Measurements from ENCODE around the gene HIP1R. TPM values are rescaled to one million over a fixed set of nuclear protein-coding genes. Genes with fewer than 3 reads are reported as not detected.
"Not testable (repeated sequence)": the region's sequence is repeated elsewhere in the genome, so short reads cannot be mapped to it uniquely, and the experiment has no call there.

The HIP1R gene
- total RNA-seq, 1 donor from 2014 or later: 31.3 TPM

GRCh38 chr12:122872815-122873361 lies 37.6 kb downstream of the HIP1R start:
- Mint-ChIP-seq H3K4me3 (ENCODE audit: unreplicated experiment) (no peak overlapping the region), H3K27ac (ENCODE audit: unreplicated experiment) (peak overlapping the region; percentile 93), H3K27me3 (ENCODE audit: unreplicated experiment) (no peaks in the 10 kb centered on the region), H3K36me3 (ENCODE audit: unreplicated experiment) (peaks cover 15% of the 10 kb centered on the region), H3K9me3 (ENCODE audit: unreplicated experiment) (no peaks in the 10 kb centered on the region), H3K4me1 (ENCODE audit: unreplicated experiment) (peaks cover 66% of the 10 kb centered on the region)
- DNase-seq (ENCODE audit: extremely low spot score, unreplicated experiment): no peak
- TF ChIP-seq, protein P1, sequence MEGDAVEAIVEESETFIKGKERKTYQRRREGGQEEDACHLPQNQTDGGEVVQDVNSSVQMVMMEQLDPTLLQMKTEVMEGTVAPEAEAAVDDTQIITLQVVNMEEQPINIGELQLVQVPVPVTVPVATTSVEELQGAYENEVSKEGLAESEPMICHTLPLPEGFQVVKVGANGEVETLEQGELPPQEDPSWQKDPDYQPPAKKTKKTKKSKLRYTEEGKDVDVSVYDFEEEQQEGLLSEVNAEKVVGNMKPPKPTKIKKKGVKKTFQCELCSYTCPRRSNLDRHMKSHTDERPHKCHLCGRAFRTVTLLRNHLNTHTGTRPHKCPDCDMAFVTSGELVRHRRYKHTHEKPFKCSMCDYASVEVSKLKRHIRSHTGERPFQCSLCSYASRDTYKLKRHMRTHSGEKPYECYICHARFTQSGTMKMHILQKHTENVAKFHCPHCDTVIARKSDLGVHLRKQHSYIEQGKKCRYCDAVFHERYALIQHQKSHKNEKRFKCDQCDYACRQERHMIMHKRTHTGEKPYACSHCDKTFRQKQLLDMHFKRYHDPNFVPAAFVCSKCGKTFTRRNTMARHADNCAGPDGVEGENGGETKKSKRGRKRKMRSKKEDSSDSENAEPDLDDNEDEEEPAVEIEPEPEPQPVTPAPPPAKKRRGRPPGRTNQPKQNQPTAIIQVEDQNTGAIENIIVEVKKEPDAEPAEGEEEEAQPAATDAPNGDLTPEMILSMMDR (IDR thresholded peaks at IDR 0.05): no peak

- Mint-ChIP-seq H3K4me1 (ENCODE audit: unreplicated experiment) (peaks cover 69% of the 10 kb centered on the region), H3K4me3 (ENCODE audit: unreplicated experiment) (no peak overlapping the region), H3K36me3 (ENCODE audit: unreplicated experiment) (peaks cover 15% of the 10 kb centered on the region), H3K27me3 (ENCODE audit: unreplicated experiment) (no peaks in the 10 kb centered on the region), H3K9me3 (ENCODE audit: unreplicated experiment) (no peaks in the 10 kb centered on the region), H3K27ac (ENCODE audit: unreplicated experiment) (peak overlapping the region; percentile 93)
- TF ChIP-seq, protein P1 (IDR thresholded peaks at IDR 0.05): no peak
- DNase-seq (ENCODE audit: extremely low spot score, unreplicated experiment): no peak
Measured at GRCh38 chr12:122873540-122873939, 38.3 kb downstream of the HIP1R start.

DNA sequence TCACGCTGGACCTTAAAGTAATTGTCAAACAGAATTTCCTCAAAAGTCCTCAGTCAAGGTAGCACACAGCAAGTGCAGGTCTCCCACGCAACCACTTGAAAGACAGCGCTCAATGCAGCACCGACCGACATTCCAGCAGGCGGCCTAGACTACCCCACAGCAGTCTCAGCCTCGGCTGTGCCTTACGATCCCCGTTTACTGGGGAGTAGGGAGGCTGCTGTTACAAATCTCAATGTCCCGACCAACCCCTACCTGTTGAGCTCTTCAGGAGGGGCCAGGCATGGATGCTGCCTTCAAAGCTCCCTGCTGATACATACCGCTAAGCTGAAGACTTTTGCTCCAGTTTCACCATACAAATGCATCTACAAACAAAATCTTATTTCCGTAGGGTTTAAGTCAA lies 38.8 kb downstream of the HIP1R start:
- Mint-ChIP-seq H3K4me3 (ENCODE audit: unreplicated experiment) (no peak overlapping the region), H3K36me3 (ENCODE audit: unreplicated experiment) (peaks cover 10% of the 10 kb centered on the region), H3K4me1 (ENCODE audit: unreplicated experiment) (peaks cover 70% of the 10 kb centered on the region), H3K27me3 (ENCODE audit: unreplicated experiment) (no peaks in the 10 kb centered on the region), H3K27ac (ENCODE audit: unreplicated experiment) (no peak overlapping the region), H3K9me3 (ENCODE audit: unreplicated experiment) (no peaks in the 10 kb centered on the region)
- TF ChIP-seq, protein P1 (IDR thresholded peaks at IDR 0.05): no peak
- DNase-seq (ENCODE audit: extremely low spot score, unreplicated experiment): no peak

- Mint-ChIP-seq H3K36me3 (ENCODE audit: unreplicated experiment) (peaks cover 2% of the 10 kb centered on the region), H3K4me3 (ENCODE audit: unreplicated experiment) (no peak overlapping the region), H3K9me3 (ENCODE audit: unreplicated experiment) (no peaks in the 10 kb centered on the region), H3K27ac (ENCODE audit: unreplicated experiment) (peak overlapping the region; percentile 59), H3K27me3 (ENCODE audit: unreplicated experiment) (no peaks in the 10 kb centered on the region), H3K4me1 (ENCODE audit: unreplicated experiment) (peaks cover 70% of the 10 kb centered on the region)
- no peak for DNase-seq (ENCODE audit: extremely low spot score, unreplicated experiment)
- TF ChIP-seq, protein P1 (IDR thresholded peaks at IDR 0.05): no peak
Measured at GRCh38 chr12:122875590-122876220, 40.4 kb downstream of the HIP1R start.

DNA sequence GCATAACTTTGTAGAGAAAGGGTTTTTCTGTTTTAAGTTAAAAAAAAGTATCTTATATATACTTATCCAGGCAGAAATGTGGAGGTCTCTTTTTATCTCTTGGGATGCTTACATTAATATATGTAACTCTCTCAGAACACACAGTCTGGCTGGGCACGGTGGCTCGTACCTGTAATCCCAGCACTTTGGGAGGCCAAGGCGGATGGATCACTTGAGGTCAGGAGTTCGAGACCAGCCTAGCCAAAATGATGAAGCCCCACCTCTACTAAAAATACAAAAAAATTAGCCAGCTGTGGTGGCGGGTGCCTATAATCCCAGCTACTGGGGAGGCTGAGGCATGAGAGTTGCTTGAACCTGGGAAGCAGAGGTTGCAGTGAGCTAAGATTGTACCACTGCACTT lies 41.0 kb downstream of the HIP1R start:
- peaks cover 70% of the 10 kb centered on the region for H3K4me1 Mint-ChIP-seq (ENCODE audit: unreplicated experiment)
- not testable (repeated sequence) for H3K27me3 Mint-ChIP-seq (ENCODE audit: unreplicated experiment); DNase-seq (ENCODE audit: extremely low spot score, unreplicated experiment); H3K4me3 Mint-ChIP-seq (ENCODE audit: unreplicated experiment); H3K9me3 Mint-ChIP-seq (ENCODE audit: unreplicated experiment); H3K36me3 Mint-ChIP-seq (ENCODE audit: unreplicated experiment)
- H3K27ac Mint-ChIP-seq (ENCODE audit: unreplicated experiment): peak overlapping the region; percentile 59
